ENCODE measurements around the gene MIR17HG. TPM values are rescaled to one million over a fixed set of nuclear protein-coding genes. Genes with fewer than 3 reads are reported as not detected.
"Not testable (repeated sequence)": the region's sequence is repeated elsewhere in the genome, so short reads cannot be mapped to it uniquely, and the experiment has no call there.

Gene MIR17HG
- total RNA-seq, 1 donor from 2014 or later, result 3.3 TPM

DNA sequence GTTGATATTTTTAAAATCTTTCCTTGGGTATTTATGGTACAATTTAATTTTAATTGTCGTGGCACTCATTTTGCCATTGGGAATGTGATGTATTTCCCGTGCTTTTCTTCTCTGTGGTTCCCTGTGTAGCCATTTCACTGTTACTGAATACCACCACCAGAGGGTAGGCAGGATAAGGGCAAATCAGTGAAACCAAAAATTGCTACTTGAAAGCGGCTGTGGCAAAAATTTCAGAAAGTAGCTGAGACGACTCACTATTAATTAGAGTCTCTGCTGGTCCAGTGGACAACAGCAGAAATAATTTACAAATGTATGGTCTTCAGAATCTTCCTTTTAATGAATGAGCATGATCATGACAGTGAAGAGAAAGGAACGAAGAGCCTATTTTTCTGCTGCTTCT lies 34.4 kb upstream of the MIR17HG start:
- no peak for TF ChIP-seq CTCF (IDR thresholded peaks at IDR 0.05; ENCODE audit: unreplicated experiment)
- peak; percentile 20 for DNase-seq (ENCODE audit: low spot score)
- peak overlapping the region; percentile 24 for H3K27ac Mint-ChIP-seq (ENCODE audit: unreplicated experiment)
- H3K4me1 Mint-ChIP-seq (ENCODE audit: unreplicated experiment), result peaks cover 15% of the 10 kb centered on the region
- H3K4me3 Mint-ChIP-seq (ENCODE audit: unreplicated experiment), result no peak overlapping the region
- no peaks in the 10 kb centered on the region for H3K36me3 Mint-ChIP-seq (ENCODE audit: low read depth, unreplicated experiment)
- H3K9me3 Mint-ChIP-seq (ENCODE audit: unreplicated experiment), result no peaks in the 10 kb centered on the region
- H3K27me3 Mint-ChIP-seq (ENCODE audit: unreplicated experiment), result no peaks in the 10 kb centered on the region

DNA sequence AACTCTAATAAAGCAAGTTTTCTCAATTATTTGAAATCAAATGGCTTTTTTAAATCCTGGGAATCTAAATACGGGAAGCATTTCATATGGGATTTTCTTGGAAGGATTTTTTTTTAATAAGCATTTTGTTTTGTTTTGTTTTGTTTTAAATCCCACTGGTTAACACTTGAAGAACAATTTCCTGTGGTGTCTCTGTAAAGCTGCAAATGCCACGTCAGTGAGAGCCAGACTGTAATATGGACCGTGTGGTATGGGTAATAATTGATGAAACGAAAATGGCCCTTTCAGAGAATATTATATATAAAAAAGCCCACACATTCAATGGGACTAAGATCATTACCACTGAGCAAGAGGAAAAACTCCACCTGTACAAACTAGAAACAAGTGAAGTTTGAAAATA lies 33.9 kb upstream of the MIR17HG start:
- no peak overlapping the region for H3K27ac Mint-ChIP-seq (ENCODE audit: unreplicated experiment)
- TF ChIP-seq CTCF (IDR thresholded peaks at IDR 0.05; ENCODE audit: unreplicated experiment), result no peak

GRCh38 chr13:91314888-91315287 lies 32.6 kb upstream of the MIR17HG start:
- H3K9me3 Mint-ChIP-seq (ENCODE audit: unreplicated experiment), result no peaks in the 10 kb centered on the region
- TF ChIP-seq CTCF (IDR thresholded peaks at IDR 0.05; ENCODE audit: unreplicated experiment), result no peak
- no peaks in the 10 kb centered on the region for H3K36me3 Mint-ChIP-seq (ENCODE audit: low read depth, unreplicated experiment)
- peaks cover 2% of the 10 kb centered on the region for H3K27me3 Mint-ChIP-seq (ENCODE audit: unreplicated experiment)
- no peak overlapping the region for H3K27ac Mint-ChIP-seq (ENCODE audit: unreplicated experiment)
- DNase-seq (ENCODE audit: low spot score), result no peak
- peaks cover 15% of the 10 kb centered on the region for H3K4me1 Mint-ChIP-seq (ENCODE audit: unreplicated experiment)
- no peak overlapping the region for H3K4me3 Mint-ChIP-seq (ENCODE audit: unreplicated experiment)

More for the DNA sequence above, 33.9 kb upstream of the MIR17HG start:
- no peaks in the 10 kb centered on the region for H3K27me3 Mint-ChIP-seq (ENCODE audit: unreplicated experiment)
- no peaks in the 10 kb centered on the region for H3K9me3 Mint-ChIP-seq (ENCODE audit: unreplicated experiment)
- DNase-seq (ENCODE audit: low spot score), result no peak
- peaks cover 15% of the 10 kb centered on the region for H3K4me1 Mint-ChIP-seq (ENCODE audit: unreplicated experiment)
- no peak overlapping the region for H3K4me3 Mint-ChIP-seq (ENCODE audit: unreplicated experiment)
- no peaks in the 10 kb centered on the region for H3K36me3 Mint-ChIP-seq (ENCODE audit: low read depth, unreplicated experiment)

GRCh38 chr13:91318886-91319285 lies 28.6 kb upstream of the MIR17HG start:
- H3K4me3 Mint-ChIP-seq (ENCODE audit: unreplicated experiment), result no peak overlapping the region
- no peak for TF ChIP-seq CTCF (IDR thresholded peaks at IDR 0.05; ENCODE audit: unreplicated experiment)
- no peaks in the 10 kb centered on the region for H3K4me1 Mint-ChIP-seq (ENCODE audit: unreplicated experiment)
- no peaks in the 10 kb centered on the region for H3K9me3 Mint-ChIP-seq (ENCODE audit: unreplicated experiment)
- peaks cover 2% of the 10 kb centered on the region for H3K27me3 Mint-ChIP-seq (ENCODE audit: unreplicated experiment)
- no peak for DNase-seq (ENCODE audit: low spot score)
- H3K27ac Mint-ChIP-seq (ENCODE audit: unreplicated experiment), result no peak overlapping the region
- H3K36me3 Mint-ChIP-seq (ENCODE audit: low read depth, unreplicated experiment), result no peaks in the 10 kb centered on the region

GRCh38 chr13:91319996-91320395 lies 27.5 kb upstream of the MIR17HG start:
- TF ChIP-seq CTCF (IDR thresholded peaks at IDR 0.05; ENCODE audit: unreplicated experiment), result no peak
- H3K9me3 Mint-ChIP-seq (ENCODE audit: unreplicated experiment), result no peaks in the 10 kb centered on the region
- H3K36me3 Mint-ChIP-seq (ENCODE audit: low read depth, unreplicated experiment), result no peaks in the 10 kb centered on the region
- H3K27ac Mint-ChIP-seq (ENCODE audit: unreplicated experiment), result no peak overlapping the region
- no peak for DNase-seq (ENCODE audit: low spot score)
- H3K4me3 Mint-ChIP-seq (ENCODE audit: unreplicated experiment), result no peak overlapping the region
- no peaks in the 10 kb centered on the region for H3K4me1 Mint-ChIP-seq (ENCODE audit: unreplicated experiment)
- H3K27me3 Mint-ChIP-seq (ENCODE audit: unreplicated experiment), result peaks cover 2% of the 10 kb centered on the region

DNA sequence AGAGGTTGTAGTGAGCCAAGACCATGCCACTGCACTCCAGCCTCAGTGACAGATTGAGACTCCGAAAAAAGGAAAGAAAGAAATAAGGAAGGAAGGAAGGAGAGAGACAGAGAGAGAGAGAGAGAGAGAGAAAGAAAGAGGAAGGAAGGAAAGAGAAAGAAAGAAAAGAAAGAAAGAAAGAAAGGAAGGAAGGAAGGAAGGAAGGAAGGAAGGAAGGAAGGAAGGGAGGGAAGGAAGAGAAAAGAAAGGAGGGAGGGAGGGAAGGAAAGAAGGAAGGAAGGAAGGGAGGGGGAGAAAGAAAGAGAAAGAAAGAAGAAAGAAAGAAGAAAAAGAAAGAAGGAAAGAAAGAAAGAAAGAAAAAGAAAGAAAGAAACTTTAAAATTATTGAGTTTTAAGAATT lies 26.5 kb upstream of the MIR17HG start:
- not testable (repeated sequence) for DNase-seq (ENCODE audit: low spot score); H3K36me3 Mint-ChIP-seq (ENCODE audit: low read depth, unreplicated experiment); H3K9me3 Mint-ChIP-seq (ENCODE audit: unreplicated experiment); H3K4me1 Mint-ChIP-seq (ENCODE audit: unreplicated experiment); H3K27me3 Mint-ChIP-seq (ENCODE audit: unreplicated experiment); H3K27ac Mint-ChIP-seq (ENCODE audit: unreplicated experiment); H3K4me3 Mint-ChIP-seq (ENCODE audit: unreplicated experiment)

Measured in endothelial cell (in vitro differentiated cells).